Measurements from ENCODE around the gene PTPRG.
A peak's percentile ranks its signal among the peaks of the same experiment; 100 is the strongest.

- TF ChIP-seq CTCF (IDR thresholded peaks at IDR 0.05) (no peak), POLR2AphosphoS5 (IDR thresholded peaks at IDR 0.05) (peak in 1 of 3 donors; percentile 30), EP300 (IDR thresholded peaks at IDR 0.05) (no peak)
Observed at GRCh38 chr3:61601831-61602230, 40.5 kb downstream of the PTPRG start.

Data from suprapubic skin (tissue), 4 donors.